Measurements from ENCODE around the gene WNT4.

Gene WNT4

GRCh38 chr1:22153660-22154437 is 11.0 kb upstream of the WNT4 start:
- H3K4me3 ChIP-seq (ENCODE audit: low read depth, low read length) = no peak overlapping the region
- no peak for TF ChIP-seq CTCF (conservative IDR thresholded peaks at IDR 0.05; ENCODE audit: low read depth, low read length)
- no peak for DNase-seq (ENCODE audit: low read depth)

GRCh38 chr1:22150923-22151322 is 8.0 kb upstream of the WNT4 start:
- no peak for TF ChIP-seq CTCF (conservative IDR thresholded peaks at IDR 0.05; ENCODE audit: low read depth, low read length)
- DNase-seq (ENCODE audit: low read depth) = no peak
- no peak overlapping the region for H3K4me3 ChIP-seq (ENCODE audit: low read depth, low read length)

DNA sequence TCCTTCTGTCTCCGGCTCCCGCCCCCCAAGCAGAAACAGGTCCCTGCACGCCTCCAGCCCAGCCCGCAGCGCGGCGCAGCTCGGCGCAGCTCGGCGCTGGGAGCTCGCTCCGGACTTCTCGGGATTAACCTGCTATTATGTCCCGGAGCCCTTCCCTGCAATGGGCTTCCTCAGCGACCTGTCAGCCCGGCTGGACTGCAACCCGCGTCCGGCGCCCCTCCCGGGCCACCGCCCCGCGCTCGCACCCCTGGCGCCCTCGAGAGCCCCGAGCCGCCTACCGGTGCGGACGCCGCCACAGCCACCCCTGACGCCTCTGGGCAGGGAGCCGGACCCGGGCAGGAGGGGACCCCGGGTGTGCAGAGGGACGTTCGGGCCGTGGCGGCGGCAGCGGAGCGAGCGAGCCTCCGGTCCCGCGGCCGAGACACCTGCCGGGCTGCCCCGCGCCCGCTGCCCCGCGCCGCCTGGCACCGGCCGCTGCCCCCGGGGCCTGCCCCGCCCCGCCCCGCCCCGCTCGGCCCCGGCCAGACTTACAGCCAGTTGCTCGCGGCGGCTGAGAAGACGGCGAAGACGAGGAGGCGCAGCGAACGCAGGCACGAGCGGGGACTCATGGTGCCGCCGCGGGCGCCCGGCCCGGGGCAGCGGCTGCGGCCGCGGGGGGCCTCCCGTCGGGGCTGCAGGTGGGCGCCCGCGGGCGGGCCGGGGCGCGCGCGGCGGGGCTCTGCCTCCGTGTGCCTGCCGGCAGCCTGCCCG is 407 bp downstream of the WNT4 start:
- no peak for TF ChIP-seq CTCF (conservative IDR thresholded peaks at IDR 0.05; ENCODE audit: low read depth, low read length)
- peak; percentile 28 for DNase-seq (ENCODE audit: low read depth)
- peak overlapping the region; percentile 38 for H3K4me3 ChIP-seq (ENCODE audit: low read depth, low read length)

DNA sequence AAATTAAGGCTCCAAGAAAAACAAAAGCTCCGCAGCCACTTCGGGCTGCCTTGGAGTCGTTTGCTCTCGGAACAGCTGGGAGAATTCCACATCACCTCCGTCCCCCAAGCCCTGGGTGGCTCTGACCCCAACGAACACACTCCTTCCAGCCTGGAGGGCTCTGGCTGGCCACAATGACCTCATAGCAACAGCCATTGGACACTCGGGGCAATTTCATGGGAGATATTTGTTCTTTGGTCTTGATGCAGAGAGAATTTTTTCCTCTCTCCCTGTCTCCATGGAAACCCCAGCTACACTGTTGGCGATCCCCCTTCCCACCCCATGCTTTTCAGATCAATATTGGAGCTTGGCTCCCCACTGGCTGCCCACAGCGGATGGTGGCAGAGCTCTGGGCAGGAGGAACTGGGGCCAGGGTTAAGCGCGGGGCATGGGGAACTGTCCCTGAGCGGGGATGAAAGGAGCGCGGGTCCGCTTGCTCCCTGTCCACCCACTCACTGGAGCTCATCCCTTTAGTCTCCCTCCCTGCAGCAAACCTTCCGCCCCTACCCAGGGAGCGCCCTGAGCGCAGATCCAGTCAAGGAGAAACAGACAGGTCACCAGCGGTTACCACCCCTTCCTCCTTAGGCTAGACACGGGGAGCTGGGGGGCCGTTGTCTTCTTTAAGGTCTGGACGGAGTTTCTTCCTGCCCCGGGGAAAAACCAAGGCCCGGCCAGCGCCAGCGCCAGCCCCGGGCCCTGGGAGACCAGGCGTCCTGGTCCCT is 1.2 kb downstream of the WNT4 start:
- DNase-seq (ENCODE audit: low read depth) = peak; percentile 18
- no peak for TF ChIP-seq CTCF (conservative IDR thresholded peaks at IDR 0.05; ENCODE audit: low read depth, low read length)
- peak overlapping the region; percentile 38 for H3K4me3 ChIP-seq (ENCODE audit: low read depth, low read length)

DNA sequence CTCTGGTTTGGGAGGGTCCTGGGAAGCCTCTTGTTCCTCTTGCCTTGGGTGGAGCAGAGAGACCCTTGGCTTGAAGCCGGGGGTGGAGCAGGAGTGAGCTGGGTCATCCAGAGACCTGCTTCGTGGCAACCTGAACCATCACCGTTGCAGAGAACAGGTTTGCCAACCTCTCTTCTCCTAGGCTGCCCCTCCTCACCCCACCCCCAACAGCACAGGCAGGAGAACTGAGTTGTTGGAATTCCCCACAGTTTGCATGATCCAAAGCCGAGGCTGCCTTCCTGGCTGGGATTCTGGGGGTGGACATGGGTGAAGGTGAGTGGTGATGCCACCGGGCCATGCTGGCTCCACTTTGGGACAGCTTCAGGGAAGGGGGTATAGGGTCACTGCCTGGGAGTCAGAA is 2.2 kb downstream of the WNT4 start:
- no peak for TF ChIP-seq CTCF (conservative IDR thresholded peaks at IDR 0.05; ENCODE audit: low read depth, low read length)
- no peak for DNase-seq (ENCODE audit: low read depth)
- no peak overlapping the region for H3K4me3 ChIP-seq (ENCODE audit: low read depth, low read length)

- DNase-seq (ENCODE audit: low read depth) = no peak
- no peak overlapping the region for H3K4me3 ChIP-seq (ENCODE audit: low read depth, low read length)
- no peak for TF ChIP-seq CTCF (conservative IDR thresholded peaks at IDR 0.05; ENCODE audit: low read depth, low read length)
Observed at GRCh38 chr1:22139817-22140216, 3.1 kb downstream of the WNT4 start.
